Mesodermal cell (in vitro differentiated cells): ENCODE measurements around the gene TGFBR2.
A peak's percentile ranks its signal among the peaks of the same experiment; 100 is the strongest.

Experiments used
- H3K27ac ChIP-seq: 2 replicates; pipeline ENCODE4 v1.7.0; 2013; ENCODE audit warnings: mild to moderate bottlenecking, low read depth, low read length, moderate library complexity; ENCODE audit not compliant: severe bottlenecking
- H3K36me3 ChIP-seq: 2 replicates; pipeline ENCODE4 v1.7.1; 2013; ENCODE audit warnings: mild to moderate bottlenecking, low read length, moderate library complexity; ENCODE audit not compliant: control insufficient read depth, insufficient read depth
- H3K4me1 ChIP-seq: one replicate; pipeline ENCODE4 v1.7.1; 2013; ENCODE audit warnings: mild to moderate bottlenecking, low read length; ENCODE audit not compliant: insufficient read depth, control insufficient read depth, poor library complexity, severe bottlenecking
- H3K4me3 ChIP-seq: 2 replicates; pipeline ENCODE4 v1.7.0; 2013; ENCODE audit warnings: low read length, control low read depth, mild to moderate bottlenecking; ENCODE audit not compliant: insufficient read depth, poor library complexity, severe bottlenecking; ENCODE audit errors: extremely low read depth
- H3K9me3 ChIP-seq: 2 replicates; pipeline ENCODE4 v1.7.1; 2013; ENCODE audit warnings: mild to moderate bottlenecking, low read length, moderate library complexity; ENCODE audit not compliant: control insufficient read depth
- WGBS, 2 experiments: methylation state at CpG; one replicate each; pipeline ENCODE4 v1.1.5; 2013; ENCODE audit warnings: missing lambda C conversion rate in 2 of 2; ENCODE audit not compliant: insufficient coverage in 2 of 2; 5-methylcytosine and 5-hydroxymethylcytosine counted together

TGFBR2 gene

GRCh38 chr3:30602946-30603345 is 3.5 kb upstream of the TGFBR2 start:
- Histone ChIP-seq H3K9me3 (no peaks in the 10 kb centered on the region), H3K4me3 (no peak overlapping the region), H3K27ac (no peak overlapping the region), H3K36me3 (no peaks in the 10 kb centered on the region), H3K4me1 (peaks cover 10% of the 10 kb centered on the region)
- WGBS, 2 experiments, result no CpG with 5 or more reads among the region's 4 CpGs

GRCh38 chr3:30604093-30604492 is 2.3 kb upstream of the TGFBR2 start:
- Histone ChIP-seq H3K27ac (no peak overlapping the region), H3K4me3 (no peak overlapping the region), H3K9me3 (no peaks in the 10 kb centered on the region), H3K4me1 (peaks cover 10% of the 10 kb centered on the region), H3K36me3 (no peaks in the 10 kb centered on the region)
- WGBS, 2 experiments, result 93% methylated on average over 2 of the region's 3 CpGs; no CpG with 5 or more reads in 1 of the 2 experiments

- no peak overlapping the region for H3K4me3 ChIP-seq
- no peak overlapping the region for H3K27ac ChIP-seq
- H3K9me3 ChIP-seq, result no peaks in the 10 kb centered on the region
- peaks cover 10% of the 10 kb centered on the region for H3K4me1 ChIP-seq
- WGBS, 2 experiments, result 86 to 94% methylated on average over 5 of the region's 5 CpGs
- no peaks in the 10 kb centered on the region for H3K36me3 ChIP-seq
These were observed 1.8 kb upstream of the TGFBR2 start for GRCh38 chr3:30604558-30604957.

DNA sequence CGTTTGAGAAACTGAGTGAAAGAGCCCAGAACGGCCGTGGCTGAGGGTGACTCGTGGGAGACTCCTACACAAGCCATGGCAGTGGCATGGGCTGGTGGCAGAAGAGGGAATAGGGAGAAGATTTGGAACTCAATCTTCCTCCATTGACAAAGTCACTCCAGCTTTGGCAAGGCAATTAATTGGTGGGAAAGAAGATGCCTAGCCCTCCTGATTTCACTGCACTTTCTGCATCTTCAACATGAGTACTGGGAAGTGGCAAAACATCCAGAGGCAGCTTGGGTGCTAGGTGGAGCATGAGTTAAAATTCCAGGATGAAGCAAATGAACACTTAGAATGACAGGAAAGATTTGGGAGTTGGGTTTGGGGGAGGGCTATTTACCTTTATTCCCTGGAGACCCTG is 1.4 kb upstream of the TGFBR2 start:
- Histone ChIP-seq H3K36me3 (no peaks in the 10 kb centered on the region), H3K4me1 (peaks cover 10% of the 10 kb centered on the region), H3K9me3 (no peaks in the 10 kb centered on the region), H3K4me3 (no peak overlapping the region), H3K27ac (no peak overlapping the region)
- 92 to 100% methylated on average over 1 to 3 of the region's 4 CpGs for WGBS, 2 experiments

DNA sequence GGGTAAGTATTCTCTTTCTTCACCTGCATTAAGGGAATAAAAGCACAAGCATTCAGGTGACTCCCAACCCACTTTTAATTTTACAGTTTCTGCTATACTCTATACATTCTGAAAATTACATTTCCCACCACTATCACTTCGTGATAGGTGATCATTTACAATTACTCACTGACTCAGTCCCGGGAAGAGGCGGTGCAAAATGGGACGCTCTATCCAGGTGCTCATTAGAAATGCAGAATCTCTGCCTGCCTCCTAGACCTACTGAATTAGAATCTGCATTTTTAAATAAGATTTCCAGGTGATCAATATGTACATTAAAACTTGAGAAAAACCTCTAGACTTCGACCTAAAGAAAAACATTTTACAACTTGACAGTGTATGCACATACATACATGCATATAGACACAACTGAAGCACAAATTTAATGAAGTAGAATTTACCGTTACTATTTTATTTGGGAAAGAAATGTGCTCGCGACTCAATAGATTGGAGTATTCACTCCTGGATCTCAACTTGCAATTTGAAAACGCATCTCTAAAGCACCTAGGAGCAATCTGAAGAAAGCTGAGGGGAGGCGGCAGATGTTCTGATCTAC is 598 bp upstream of the TGFBR2 start:
- Histone ChIP-seq H3K4me1 (peaks cover 10% of the 10 kb centered on the region), H3K9me3 (no peaks in the 10 kb centered on the region), H3K27ac (peak overlapping the region; percentile 64), H3K4me3 (peak overlapping the region; percentile 96), H3K36me3 (no peaks in the 10 kb centered on the region)
- 41 to 57% methylated on average over 8 to 10 of the region's 10 CpGs for WGBS, 2 experiments

DNA sequence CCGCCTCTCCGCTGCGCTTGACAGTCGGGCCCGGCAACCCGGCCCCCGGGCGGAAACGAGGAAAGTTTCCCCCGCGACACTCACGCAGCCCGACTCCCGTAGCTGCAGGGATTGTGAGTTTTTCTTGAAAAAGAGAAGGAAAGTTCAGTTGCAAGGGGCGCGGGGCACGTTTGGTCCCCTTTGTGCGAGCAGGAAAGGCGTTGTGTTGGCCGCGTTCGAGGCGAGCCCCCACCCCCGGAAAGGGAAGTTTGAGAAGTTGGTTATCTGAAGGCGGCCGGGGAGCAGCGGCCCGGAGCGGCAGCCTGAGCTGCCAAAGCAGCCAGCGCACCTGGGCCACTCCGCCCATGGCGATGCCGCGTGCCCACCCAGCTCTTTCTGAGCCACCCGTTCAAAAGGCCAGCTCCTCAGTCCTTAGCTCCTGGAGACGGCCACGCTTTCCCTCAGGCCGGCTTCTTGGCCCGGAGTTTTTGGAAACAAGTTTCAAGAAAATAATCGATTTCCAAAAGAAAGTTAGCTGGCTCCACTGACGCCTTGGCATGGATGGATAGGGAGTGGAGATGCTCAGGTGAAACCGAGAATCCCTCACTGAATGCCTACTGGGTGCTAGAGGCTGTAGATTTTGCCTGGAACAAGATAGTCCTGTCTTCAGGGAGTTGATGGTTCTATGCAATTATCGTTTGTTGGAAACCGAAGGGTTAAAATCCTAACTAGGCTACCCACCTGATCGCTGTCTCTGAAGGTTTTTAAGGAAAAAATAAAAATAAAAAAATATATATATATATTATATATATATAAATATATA is 832 bp downstream of the TGFBR2 start:
- Histone ChIP-seq H3K4me3 (peak overlapping the region; percentile 96), H3K4me1 (peaks cover 22% of the 10 kb centered on the region), H3K36me3 (no peaks in the 10 kb centered on the region), H3K9me3 (no peaks in the 10 kb centered on the region), H3K27ac (peak overlapping the region; percentile 77)
- WGBS, 2 experiments, result 2 to 3% methylated on average over 24 to 42 of the region's 45 CpGs

- H3K4me3 ChIP-seq, result peak overlapping the region; percentile 96
- no peaks in the 10 kb centered on the region for H3K9me3 ChIP-seq
- 90% methylated on average over 2 of the region's 2 CpGs; no CpG with 5 or more reads in 1 of the 2 experiments for WGBS, 2 experiments
- peaks cover 28% of the 10 kb centered on the region for H3K4me1 ChIP-seq
- peaks cover 5% of the 10 kb centered on the region for H3K36me3 ChIP-seq
- H3K27ac ChIP-seq, result no peak overlapping the region
These were observed 2.2 kb downstream of the TGFBR2 start for GRCh38 chr3:30608598-30608947.

- Histone ChIP-seq H3K4me3 (no peak overlapping the region), H3K27ac (no peak overlapping the region), H3K36me3 (peaks cover 5% of the 10 kb centered on the region), H3K9me3 (no peaks in the 10 kb centered on the region), H3K4me1 (peaks cover 24% of the 10 kb centered on the region)
- WGBS, 2 experiments, result 100% methylated on average over 1 of the region's 4 CpGs; no CpG with 5 or more reads in 1 of the 2 experiments
These were observed 3.7 kb downstream of the TGFBR2 start for GRCh38 chr3:30609930-30610701.

DNA sequence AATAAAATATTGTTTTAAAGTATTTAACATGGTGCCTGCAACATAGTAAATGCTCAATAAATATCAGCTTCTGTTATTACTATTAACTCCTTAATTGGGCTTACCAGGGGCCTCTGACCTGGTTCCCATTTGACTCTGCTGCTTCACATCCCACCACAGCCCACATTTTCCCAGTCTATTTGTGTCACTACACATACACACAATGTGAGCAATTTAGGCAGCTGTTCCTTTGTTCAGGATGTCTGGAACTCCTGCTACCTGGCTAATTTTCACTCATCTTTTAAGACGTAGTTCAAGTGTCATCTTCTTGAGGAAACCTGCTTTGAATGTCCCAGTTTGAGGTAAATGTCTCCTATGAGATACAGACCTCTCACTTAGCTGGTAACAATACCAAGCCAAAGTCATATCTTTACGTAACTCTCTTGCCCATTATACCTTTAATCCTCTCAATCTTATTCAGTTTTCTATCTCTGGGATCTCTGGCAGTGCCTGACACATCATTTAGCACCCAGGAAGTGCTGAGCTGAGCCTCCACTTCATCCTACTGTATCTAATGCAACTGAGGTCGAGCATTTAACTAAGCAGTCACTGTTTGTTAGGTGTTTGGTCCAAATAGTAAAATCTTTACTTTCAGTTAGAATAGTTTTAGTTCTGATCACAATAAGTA is 4.4 kb downstream of the TGFBR2 start:
- Histone ChIP-seq H3K4me3 (no peak overlapping the region), H3K4me1 (peaks cover 22% of the 10 kb centered on the region), H3K27ac (no peak overlapping the region), H3K9me3 (no peaks in the 10 kb centered on the region), H3K36me3 (peaks cover 5% of the 10 kb centered on the region)
- WGBS, 2 experiments, result 83 to 92% methylated on average over 2 of the region's 3 CpGs

GRCh38 chr3:30611613-30612436 is 5.4 kb downstream of the TGFBR2 start:
- WGBS, 2 experiments, result 100% methylated on average over 4 to 5 of the region's 7 CpGs
- Histone ChIP-seq H3K27ac (no peak overlapping the region), H3K9me3 (no peaks in the 10 kb centered on the region), H3K4me3 (no peak overlapping the region), H3K36me3 (peaks cover 5% of the 10 kb centered on the region), H3K4me1 (peaks cover 29% of the 10 kb centered on the region)
